ENCODE results near the gene IER3. TPM values are rescaled to one million over a fixed set of nuclear protein-coding genes. Genes with fewer than 3 reads are reported as not detected.

The IER3 gene
- total and polyA plus RNA-seq, 9 of the 15 experiments (the other 6 are each of a cell fraction or from before 2014, with no cell fraction given): 1.5 to 30.0 (median 11.5) TPM

GRCh38 chr6:30716879-30717128, 27.5 kb downstream of the IER3 start (continued):
- TF ChIP-seq U2AF1 (optimal IDR thresholded peaks at IDR 0.05; ENCODE audit: low read depth, low read length) (peak; percentile 6), MCM5 (IDR thresholded peaks at IDR 0.05; ENCODE audit: low read depth) (no peak), ZNF589 (CRISPR knock-in tag; IDR thresholded peaks at IDR 0.05; ENCODE audit: low read depth) (0 out of 2 replicates have a peak, but pooled peaks have one; percentile 37)

DNA sequence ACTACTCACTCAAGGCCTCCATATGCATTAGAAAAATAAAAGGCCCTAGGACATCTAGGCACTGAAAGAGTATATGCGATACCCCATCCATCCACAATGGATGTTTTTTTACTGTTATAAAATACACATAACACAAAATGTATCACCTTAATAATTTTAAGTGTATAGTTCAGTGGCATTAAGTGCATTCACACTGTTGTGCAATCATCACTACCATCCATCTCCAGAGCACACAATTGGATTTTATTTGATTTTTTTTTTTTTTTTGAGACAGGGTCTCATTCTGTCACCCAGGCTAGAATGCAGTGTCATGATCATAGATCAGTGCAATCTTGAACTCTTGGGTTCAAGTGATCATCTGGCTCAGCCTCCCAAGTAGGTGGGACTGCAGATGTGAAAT, 30.1 kb downstream of the IER3 start:
- no peak for FAIRE-seq

More for the DNA sequence above, 30.1 kb downstream of the IER3 start:
- Histone ChIP-seq H3K27me3 (ENCODE audit: control insufficient read depth in 2 of 2, insufficient read depth in 2 of 2, low read length in 2 of 2) (no peaks in the 10 kb centered on the region), H3K4me1 (replicated peaks in 1 of 2; ENCODE audit: control insufficient read depth in 2 of 2, insufficient read depth in 2 of 2, low read length in 2 of 2) (peaks cover 7 to 15% of the 10 kb centered on the region in 2 experiments; a peak in 4 of 5 replicates), H3K9ac (ENCODE audit: insufficient read depth in 1 of 2, low read depth in 2 of 2, low read length in 2 of 2) (no peak overlapping the region), H3K36me3 (ENCODE audit: control insufficient read depth, insufficient read depth, low read length) (peaks cover 56% of the 10 kb centered on the region), H3K4me2 (ENCODE audit: insufficient read depth, low read length) (no peak overlapping the region), H3K9me1 (ENCODE audit: control insufficient read depth, insufficient read depth, low read length) (no peaks in the 10 kb centered on the region), H3K4me3 (no peak overlapping the region), H3K79me2 (ENCODE audit: control insufficient read depth, insufficient read depth, low read length) (peaks cover 46% of the 10 kb centered on the region), H2AFZ (ENCODE audit: low read depth, low read length) (no peak overlapping the region), H4K20me1 (replicated peaks; ENCODE audit: control insufficient read depth, insufficient read depth, low read length) (no peaks in the 10 kb centered on the region), H3K27ac (ENCODE audit: extremely low read depth, low read depth, low read length) (no peak overlapping the region), H3K9me3 (replicated peaks; ENCODE audit: control insufficient read depth, insufficient read depth, low read depth, low read length) (no peaks in the 10 kb centered on the region)
- BruUV-seq (replicated peaks): no TSS peak
- TF ChIP-seq SREBF1 (IDR thresholded peaks at IDR 0.05; ENCODE audit: borderline replicate concordance, low read depth, low read length) (no peak), CEBPG (CRISPR knock-in tag; IDR thresholded peaks at IDR 0.05) (no peak), CEBPG (tag; conservative IDR thresholded peaks at IDR 0.05 in 1 of 2, IDR thresholded peaks at IDR 0.05 in 1 of 2) (peak; percentile 23 to 81; a peak in 2 of 4 replicates), CEBPB (tag; IDR thresholded peaks at IDR 0.05) (peak; percentile 85)
- no peak for ATAC-seq
- WGBS (ENCODE audit: insufficient coverage, low coverage, missing lambda C conversion rate): 93% methylated on average over 1 of the region's 1 CpG
- intact Hi-C loops (cut with micrococcal nuclease) (no loop called here), in situ Hi-C loops (cut with MboI) (no loop called here)
- ChIA-PET POLR2A (interaction anchor here (0.6 to 27.1 kb wide), 3 partner anchors 8 to 38 kb away, joined by 3 to 524 read pairs (median 3); partner anchors contain the start of gene NRM), CTCF (ENCODE audit: low intra/inter-chr PET ratio) (no interaction called here)
- no peak for DNase-seq (ENCODE audit: extremely low read depth in 1 of 4, low spot score in 3 of 4)
